Neural cell (in vitro differentiated cells): ENCODE results near the gene PNPLA7.
A peak's percentile ranks its signal among the peaks of the same experiment; 100 is the strongest.

ENCODE experiments used
- CTCF ChIP-seq: fragments of 450-650 bp; IDR thresholded peaks from 2 replicates; pipeline ENCODE4 v1.5.1; 2014; ENCODE audit warnings: antibody characterized with exemption, mild to moderate bottlenecking, moderate library complexity; ENCODE audit not compliant: poor library complexity, severe bottlenecking
- EP300 ChIP-seq: fragments of 450-650 bp; conservative IDR thresholded peaks from 2 replicates; pipeline ENCODE4 v1.6.1; 2014; ENCODE audit warnings: antibody characterized with exemption, mild to moderate bottlenecking, moderate library complexity; ENCODE audit not compliant: poor library complexity, severe bottlenecking
- EZH2 ChIP-seq: fragments of 200-600, 300-800 bp; shearing (Covaris generic), sonication (generic); IDR thresholded peaks from 2 replicates; pipeline ENCODE4 v1.6.1; 2014; ENCODE audit warnings: antibody characterized with exemption, low read length, borderline replicate concordance, mild to moderate bottlenecking; ENCODE audit not compliant: insufficient read depth, poor library complexity, severe bottlenecking
- MXI1 ChIP-seq: fragments of 450-650 bp; conservative IDR thresholded peaks from 2 replicates; pipeline ENCODE4 v1.6.1; 2014; ENCODE audit warnings: antibody characterized with exemption, mild to moderate bottlenecking; ENCODE audit not compliant: poor library complexity, severe bottlenecking
- POLR2AphosphoS5 ChIP-seq: IDR thresholded peaks from 2 replicates; pipeline ENCODE4 v1.6.1; 2012
- RAD21 ChIP-seq: fragments of 450-650 bp; conservative IDR thresholded peaks from 2 replicates; pipeline ENCODE4 v1.6.1; 2014; ENCODE audit warnings: antibody characterized with exemption, mild to moderate bottlenecking, moderate library complexity
- SMC3 ChIP-seq: fragments of 450-650 bp; conservative IDR thresholded peaks from 2 replicates; pipeline ENCODE4 v1.6.1; 2014; ENCODE audit warnings: antibody characterized with exemption, mild to moderate bottlenecking, moderate library complexity; ENCODE audit not compliant: poor library complexity
- TAF1 ChIP-seq: IDR thresholded peaks from 2 replicates; pipeline ENCODE4 v1.6.1; 2012; ENCODE audit warnings: low read depth
- TF ChIP-seq, protein P1 (sequence below): IDR thresholded peaks from 2 replicates; pipeline ENCODE4 v1.6.1; 2012; ENCODE audit warnings: borderline replicate concordance

- TF ChIP-seq CTCF (no peak), SMC3 (no peak), EZH2 (no peak), POLR2AphosphoS5 (peak; percentile 36), MXI1 (no peak), TAF1 (no peak), RAD21 (no peak), EP300 (peak; percentile 29)
- TF ChIP-seq, protein P1, sequence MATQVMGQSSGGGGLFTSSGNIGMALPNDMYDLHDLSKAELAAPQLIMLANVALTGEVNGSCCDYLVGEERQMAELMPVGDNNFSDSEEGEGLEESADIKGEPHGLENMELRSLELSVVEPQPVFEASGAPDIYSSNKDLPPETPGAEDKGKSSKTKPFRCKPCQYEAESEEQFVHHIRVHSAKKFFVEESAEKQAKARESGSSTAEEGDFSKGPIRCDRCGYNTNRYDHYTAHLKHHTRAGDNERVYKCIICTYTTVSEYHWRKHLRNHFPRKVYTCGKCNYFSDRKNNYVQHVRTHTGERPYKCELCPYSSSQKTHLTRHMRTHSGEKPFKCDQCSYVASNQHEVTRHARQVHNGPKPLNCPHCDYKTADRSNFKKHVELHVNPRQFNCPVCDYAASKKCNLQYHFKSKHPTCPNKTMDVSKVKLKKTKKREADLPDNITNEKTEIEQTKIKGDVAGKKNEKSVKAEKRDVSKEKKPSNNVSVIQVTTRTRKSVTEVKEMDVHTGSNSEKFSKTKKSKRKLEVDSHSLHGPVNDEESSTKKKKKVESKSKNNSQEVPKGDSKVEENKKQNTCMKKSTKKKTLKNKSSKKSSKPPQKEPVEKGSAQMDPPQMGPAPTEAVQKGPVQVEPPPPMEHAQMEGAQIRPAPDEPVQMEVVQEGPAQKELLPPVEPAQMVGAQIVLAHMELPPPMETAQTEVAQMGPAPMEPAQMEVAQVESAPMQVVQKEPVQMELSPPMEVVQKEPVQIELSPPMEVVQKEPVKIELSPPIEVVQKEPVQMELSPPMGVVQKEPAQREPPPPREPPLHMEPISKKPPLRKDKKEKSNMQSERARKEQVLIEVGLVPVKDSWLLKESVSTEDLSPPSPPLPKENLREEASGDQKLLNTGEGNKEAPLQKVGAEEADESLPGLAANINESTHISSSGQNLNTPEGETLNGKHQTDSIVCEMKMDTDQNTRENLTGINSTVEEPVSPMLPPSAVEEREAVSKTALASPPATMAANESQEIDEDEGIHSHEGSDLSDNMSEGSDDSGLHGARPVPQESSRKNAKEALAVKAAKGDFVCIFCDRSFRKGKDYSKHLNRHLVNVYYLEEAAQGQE: no peak
Observed at GRCh38 chr9:137531099-137531765, 19.0 kb downstream of the PNPLA7 start.
